Fibroblast of mammary gland (primary cell): ENCODE results near the gene RIMS4.
A peak's percentile ranks its signal among the peaks of the same experiment; 100 is the strongest.
"Not testable (repeated sequence)": the region's sequence is repeated elsewhere in the genome, so short reads cannot be mapped to it uniquely, and the experiment has no call there.

ENCODE experiments used
- DNase-seq: peaks from one replicate; pipeline ENCODE4 v3.0.0-alpha.2; 2010; ENCODE audit warnings: low read depth
- H3K4me3 ChIP-seq: 2 replicates; pipeline ENCODE4 v1.5.1; 2011; ENCODE audit warnings: low read depth, mild to moderate bottlenecking, low read length, moderate library complexity; ENCODE audit not compliant: control insufficient read depth
- CTCF ChIP-seq: conservative IDR thresholded peaks from 2 replicates; pipeline ENCODE4 v1.5.1; 2011; ENCODE audit warnings: low read depth, low read length, inconsistent platforms; ENCODE audit not compliant: control insufficient read depth, insufficient read depth

Gene RIMS4

DNA sequence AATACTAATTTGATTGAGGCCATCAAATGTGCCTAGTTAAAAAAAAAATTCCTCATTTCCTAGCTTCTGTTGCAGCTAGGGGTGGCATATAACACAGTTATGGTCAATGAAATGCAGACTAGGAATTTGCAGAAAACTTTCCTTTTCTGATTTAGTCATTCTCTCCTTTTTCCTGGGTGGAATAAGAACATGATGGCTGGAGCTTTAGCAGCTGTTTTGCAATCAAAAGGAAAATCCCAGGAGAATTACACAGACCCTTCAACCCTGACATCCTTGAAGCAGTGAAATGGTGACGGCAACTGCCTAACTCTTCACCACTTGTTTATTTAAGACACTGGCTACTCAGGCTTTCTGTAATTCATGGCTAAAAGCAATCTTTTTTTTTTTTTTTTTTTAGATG lies 23.1 kb upstream of the RIMS4 start:
- no peak for TF ChIP-seq CTCF
- no peak for DNase-seq
- no peak overlapping the region for H3K4me3 ChIP-seq

DNA sequence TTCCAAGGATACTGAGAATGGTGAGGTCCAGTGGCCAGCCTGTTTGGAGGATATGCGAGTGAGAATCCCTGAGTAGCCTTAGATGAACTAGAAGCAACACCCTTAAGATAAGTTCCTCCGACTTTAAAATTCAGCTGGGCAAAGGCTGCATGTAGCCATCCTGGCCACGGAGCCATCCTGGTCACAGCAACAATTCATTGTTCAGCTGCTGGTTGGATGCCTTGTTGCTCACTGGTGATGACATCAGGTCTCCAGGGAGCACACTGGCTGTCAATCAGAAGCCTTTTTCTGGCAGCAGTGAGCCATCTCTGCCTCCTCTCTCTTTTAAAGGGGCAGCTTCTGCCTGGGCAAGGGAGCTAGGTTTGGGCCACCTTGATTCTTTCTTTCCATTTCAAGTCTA lies 22.4 kb upstream of the RIMS4 start:
- no peak for TF ChIP-seq CTCF
- DNase-seq, result peak; percentile 58
- no peak overlapping the region for H3K4me3 ChIP-seq

DNA sequence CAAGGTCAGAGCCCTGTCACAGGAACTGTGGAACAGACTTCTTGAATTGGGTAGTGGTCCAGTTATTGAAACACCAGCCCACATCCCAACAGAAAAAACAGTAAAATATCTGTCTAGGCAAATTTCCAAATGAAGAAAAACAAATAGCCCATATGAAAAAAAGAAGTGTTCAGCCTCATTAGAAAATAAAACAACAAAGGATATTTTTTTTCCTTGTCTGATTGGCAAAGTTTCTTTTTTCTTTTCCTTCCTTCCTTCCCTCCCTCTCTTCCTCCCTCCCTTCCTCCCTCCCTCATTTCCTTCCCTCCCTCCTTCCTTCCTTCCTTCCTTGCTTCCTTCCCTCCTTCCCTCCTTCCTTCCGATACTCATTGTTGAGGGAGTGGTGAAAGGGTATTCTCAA lies 20.6 kb upstream of the RIMS4 start:
- no peak for DNase-seq
- no peak overlapping the region for H3K4me3 ChIP-seq
- no peak for TF ChIP-seq CTCF

DNA sequence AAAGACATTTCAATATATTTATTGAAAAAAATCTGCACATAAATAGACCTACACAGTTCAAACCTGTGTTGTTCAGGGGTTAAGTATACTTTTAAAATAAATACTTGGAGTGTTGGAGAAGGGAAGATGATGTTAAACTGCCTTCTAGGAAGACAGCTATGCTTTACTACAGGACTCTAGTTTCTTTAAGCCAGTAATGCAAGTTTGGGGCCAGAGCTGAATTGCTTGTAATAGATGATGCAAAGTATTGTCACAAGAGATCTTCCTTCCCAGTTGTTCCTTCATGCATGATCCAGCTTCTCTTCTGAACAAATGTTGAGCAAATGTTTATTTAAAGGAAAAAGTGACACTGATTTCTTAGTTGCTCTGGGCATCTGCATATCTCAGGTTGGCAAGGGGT lies 20.2 kb upstream of the RIMS4 start:
- H3K4me3 ChIP-seq, result no peak overlapping the region
- no peak for DNase-seq
- no peak for TF ChIP-seq CTCF

GRCh38 chr20:44829688-44830087 lies 19.3 kb upstream of the RIMS4 start:
- TF ChIP-seq CTCF, result no peak
- no peak for DNase-seq
- no peak overlapping the region for H3K4me3 ChIP-seq

DNA sequence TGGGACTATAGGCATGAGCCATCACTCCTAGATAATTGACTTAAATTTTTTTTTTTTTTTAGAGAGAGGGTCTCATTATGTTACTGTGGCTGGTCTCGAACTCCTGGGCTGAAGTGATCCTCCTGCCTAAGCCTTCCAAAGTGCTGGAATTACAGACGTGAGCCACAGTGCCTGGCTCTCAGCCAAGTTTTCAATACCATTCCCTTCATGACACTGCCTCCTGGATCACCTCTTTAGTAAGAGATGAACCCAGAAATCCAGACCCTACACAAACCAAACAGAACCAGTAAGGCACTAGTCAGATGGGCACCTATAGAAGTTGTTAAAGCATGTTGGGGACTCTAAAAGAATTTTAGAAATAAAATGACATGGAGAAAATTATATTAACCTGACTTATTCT lies 18.3 kb upstream of the RIMS4 start:
- H3K4me3 ChIP-seq, result no peak overlapping the region
- no peak for DNase-seq
- no peak for TF ChIP-seq CTCF

DNA sequence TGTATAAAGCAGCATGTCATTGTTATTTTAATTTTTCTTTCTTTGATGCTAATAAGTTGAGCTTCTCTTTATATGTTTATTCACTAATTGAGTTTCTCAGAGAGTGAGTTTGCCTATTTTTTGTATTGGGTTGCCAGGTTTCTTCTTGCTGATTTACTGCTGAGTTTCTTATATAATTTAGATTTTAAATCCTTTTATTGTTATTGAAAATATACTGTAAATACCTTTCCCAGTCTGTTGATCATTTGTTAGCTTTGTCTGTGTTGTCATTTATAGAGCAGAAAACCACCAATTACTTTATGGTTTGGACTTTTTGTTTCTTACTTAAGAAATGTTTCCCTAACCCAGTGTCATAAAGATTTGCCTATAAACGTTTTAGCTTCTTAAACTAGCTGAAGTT lies 17.1 kb upstream of the RIMS4 start:
- DNase-seq, result no peak
- no peak for TF ChIP-seq CTCF
- H3K4me3 ChIP-seq, result no peak overlapping the region

DNA sequence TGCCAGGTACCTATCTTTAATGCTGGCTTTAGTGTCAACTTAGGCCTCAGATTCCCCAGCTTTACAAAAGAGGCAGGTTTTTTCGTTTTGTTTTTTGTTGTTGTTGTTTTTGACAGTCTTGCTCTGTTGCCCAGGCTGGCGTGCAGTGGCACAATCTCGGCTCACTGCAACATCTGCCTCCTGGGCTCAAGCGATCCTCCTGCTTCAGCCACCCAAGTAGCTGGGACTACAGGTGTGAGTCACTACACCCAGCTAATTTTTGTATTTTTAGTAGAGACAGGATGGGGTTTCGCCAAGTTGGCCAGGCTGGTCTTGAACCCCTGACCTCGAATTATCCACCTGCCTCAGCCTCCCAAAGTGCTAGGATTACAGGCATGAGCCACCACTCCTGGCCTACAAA lies 11.2 kb upstream of the RIMS4 start:
- DNase-seq, H3K4me3 ChIP-seq: not testable (repeated sequence)
